ENCODE data around the gene CAPN7. TPM values are rescaled to one million over a fixed set of nuclear protein-coding genes. Genes with fewer than 3 reads are reported as not detected.

CAPN7 gene
- total RNA-seq, 1 experiment from 2014 or later: 25.2 TPM

GRCh38 chr3:15266510-15267376 lies 60.7 kb downstream of the CAPN7 start:
- Histone ChIP-seq H3K79me1 (ENCODE audit: insufficient read depth, low read depth, low read length, poor library complexity, severe bottlenecking) (no peaks in the 10 kb centered on the region), H2BK12ac (ENCODE audit: insufficient read length, low read depth, low read length) (no peak overlapping the region), H3K4ac (ENCODE audit: low read depth, low read length) (no peak overlapping the region), H3K56ac (ENCODE audit: insufficient read length, low read depth, low read length) (no peak overlapping the region), H2BK20ac (ENCODE audit: low read depth, low read length, poor library complexity, severe bottlenecking) (no peak overlapping the region), H3K18ac (ENCODE audit: insufficient read length, low read depth, low read length) (no peak overlapping the region), H4K8ac (replicated peaks; ENCODE audit: insufficient read length, low read depth, low read length) (no peak overlapping the region), H3T11ph (ENCODE audit: low read length) (no peak overlapping the region), H3K23ac (ENCODE audit: insufficient read length, low read depth, low read length) (no peak overlapping the region), H3K4me2 (ENCODE audit: insufficient read depth, insufficient read length, low read length) (no peak overlapping the region), H3K14ac (ENCODE audit: insufficient read depth, low read length) (no peak overlapping the region), H3K9ac (ENCODE audit: extremely low read depth, insufficient read length, low read length) (no peak overlapping the region), H4K5ac (ENCODE audit: insufficient read length, low read depth, low read length) (no peak overlapping the region), H3K27me3 (ENCODE audit: insufficient read depth, low read length) (no peaks in the 10 kb centered on the region), H2AK5ac (ENCODE audit: insufficient read length, low read length) (no peak overlapping the region), H3K23me2 (ENCODE audit: insufficient read length, low read depth, low read length, poor library complexity, severe bottlenecking) (no peaks in the 10 kb centered on the region), H4K91ac (ENCODE audit: insufficient read length, low read depth, low read length) (no peak overlapping the region), H2BK5ac (ENCODE audit: insufficient read length, low read length) (no peak overlapping the region), H3K9me3 (ENCODE audit: control insufficient read depth, low read depth, low read length) (no peaks in the 10 kb centered on the region), H3K27ac (ENCODE audit: insufficient read length, low read depth, low read length) (no peak overlapping the region), H2BK120ac (ENCODE audit: low read depth, low read length, poor library complexity, severe bottlenecking) (no peak overlapping the region), H3K79me2 (ENCODE audit: insufficient read depth, low read length) (no peaks in the 10 kb centered on the region), H4K20me1 (ENCODE audit: control insufficient read depth, insufficient read depth, insufficient read length) (no peaks in the 10 kb centered on the region), H2AFZ (ENCODE audit: low read length) (no peak overlapping the region), H2BK15ac (ENCODE audit: low read depth, low read length) (no peak overlapping the region), H3K4me1 (ENCODE audit: insufficient read depth, low read length) (no peaks in the 10 kb centered on the region)
- Mint-ChIP-seq H3K9me3 (no peaks in the 10 kb centered on the region), H3K36me3 (ENCODE audit: insufficient read depth in 1 of 3, low read depth in 3 of 3) (no peaks in the 10 kb centered on the region; a peak in 1 of 7 replicates), H3K27ac (no peak overlapping the region; a peak in 2 of 7 replicates), H3K4me3 (no peak overlapping the region), H3K27me3 (ENCODE audit: low read depth) (no peaks in the 10 kb centered on the region), H3K4me1 (peaks cover 0 to 7% of the 10 kb centered on the region in 2 experiments; a peak in 2 of 4 replicates)
- TF ChIP-seq, protein P1, sequence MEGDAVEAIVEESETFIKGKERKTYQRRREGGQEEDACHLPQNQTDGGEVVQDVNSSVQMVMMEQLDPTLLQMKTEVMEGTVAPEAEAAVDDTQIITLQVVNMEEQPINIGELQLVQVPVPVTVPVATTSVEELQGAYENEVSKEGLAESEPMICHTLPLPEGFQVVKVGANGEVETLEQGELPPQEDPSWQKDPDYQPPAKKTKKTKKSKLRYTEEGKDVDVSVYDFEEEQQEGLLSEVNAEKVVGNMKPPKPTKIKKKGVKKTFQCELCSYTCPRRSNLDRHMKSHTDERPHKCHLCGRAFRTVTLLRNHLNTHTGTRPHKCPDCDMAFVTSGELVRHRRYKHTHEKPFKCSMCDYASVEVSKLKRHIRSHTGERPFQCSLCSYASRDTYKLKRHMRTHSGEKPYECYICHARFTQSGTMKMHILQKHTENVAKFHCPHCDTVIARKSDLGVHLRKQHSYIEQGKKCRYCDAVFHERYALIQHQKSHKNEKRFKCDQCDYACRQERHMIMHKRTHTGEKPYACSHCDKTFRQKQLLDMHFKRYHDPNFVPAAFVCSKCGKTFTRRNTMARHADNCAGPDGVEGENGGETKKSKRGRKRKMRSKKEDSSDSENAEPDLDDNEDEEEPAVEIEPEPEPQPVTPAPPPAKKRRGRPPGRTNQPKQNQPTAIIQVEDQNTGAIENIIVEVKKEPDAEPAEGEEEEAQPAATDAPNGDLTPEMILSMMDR (conservative IDR thresholded peaks at IDR 0.05): no peak
- DNase-seq: no peak
- no CpG with 5 or more reads among the region's 13 CpGs for WGBS (ENCODE audit: extremely low coverage, insufficient read length, low lambda C conversion rate)
